ENCODE measurements around the gene RERE.

RERE gene

GRCh38 chr1:8370046-8370881 lies 447.2 kb downstream of the RERE start:
- no peak for DNase-seq

- DNase-seq = no peak
These were observed 448.3 kb downstream of the RERE start for GRCh38 chr1:8368956-8369639.

- DNase-seq = no peak
These were observed 449.8 kb downstream of the RERE start for GRCh38 chr1:8367571-8368194.

GRCh38 chr1:8365661-8366362 lies 451.6 kb downstream of the RERE start:
- DNase-seq = no peak

- DNase-seq = no peak
These were observed 452.7 kb downstream of the RERE start for GRCh38 chr1:8364528-8365442.

GRCh38 chr1:8363767-8364301 lies 453.6 kb downstream of the RERE start:
- DNase-seq = no peak

GRCh38 chr1:8363186-8363766 lies 454.2 kb downstream of the RERE start:
- no peak for DNase-seq

GRCh38 chr1:8362701-8363101 lies 454.7 kb downstream of the RERE start:
- DNase-seq = no peak

- no peak for DNase-seq
These were observed 456.1 kb downstream of the RERE start for GRCh38 chr1:8361198-8361849.

GRCh38 chr1:8360493-8361197 lies 456.8 kb downstream of the RERE start:
- no peak for DNase-seq

GRCh38 chr1:8359617-8360481 lies 457.6 kb downstream of the RERE start:
- DNase-seq = no peak

GRCh38 chr1:8358897-8359616 lies 458.4 kb downstream of the RERE start:
- DNase-seq = no peak

- no peak for DNase-seq
These were observed 459.1 kb downstream of the RERE start for GRCh38 chr1:8358241-8358896.

- DNase-seq = no peak
These were observed 459.9 kb downstream of the RERE start for GRCh38 chr1:8357329-8358101.

GRCh38 chr1:8356256-8357209 lies 460.9 kb downstream of the RERE start:
- DNase-seq = no peak

All from AML-193 (cell line).